NCI-H510A treated with DMSO at 0.1 percent for 48 hours (cell line): ENCODE results near the gene MACF1.
A peak's percentile ranks its signal among the peaks of the same experiment; 100 is the strongest.
"Not testable (repeated sequence)": the region's sequence is repeated elsewhere in the genome, so short reads cannot be mapped to it uniquely, and the experiment has no call there.

Experiments used
- DNase-seq: peaks from one replicate; lab custom pipeline; 2025; lab: John Stamatoyannopoulos, UW

MACF1 gene

GRCh38 chr1:39494671-39495410, 290.3 kb downstream of the MACF1 start:
- DNase-seq, result no peak

- DNase-seq, result not testable (repeated sequence)
Observed at GRCh38 chr1:39496520-39496919, 292.0 kb downstream of the MACF1 start.

GRCh38 chr1:39497585-39497984, 293.1 kb downstream of the MACF1 start:
- no peak for DNase-seq

GRCh38 chr1:39498096-39498710, 293.7 kb downstream of the MACF1 start:
- DNase-seq, result not testable (repeated sequence)

- not testable (repeated sequence) for DNase-seq
Observed at GRCh38 chr1:39498821-39499220, 294.3 kb downstream of the MACF1 start.

GRCh38 chr1:39499668-39500067, 295.2 kb downstream of the MACF1 start:
- DNase-seq, result no peak

GRCh38 chr1:39500862-39501389, 296.4 kb downstream of the MACF1 start:
- no peak for DNase-seq

GRCh38 chr1:39501666-39502065, 297.2 kb downstream of the MACF1 start:
- no peak for DNase-seq

- not testable (repeated sequence) for DNase-seq
Observed at GRCh38 chr1:39504436-39504835, 299.9 kb downstream of the MACF1 start.

GRCh38 chr1:39505289-39505688, 300.8 kb downstream of the MACF1 start:
- DNase-seq, result no peak

GRCh38 chr1:39507230-39507928, 302.9 kb downstream of the MACF1 start:
- DNase-seq, result peak; percentile 96

GRCh38 chr1:39508266-39508665, 303.8 kb downstream of the MACF1 start:
- no peak for DNase-seq

GRCh38 chr1:39508857-39509305, 304.4 kb downstream of the MACF1 start:
- no peak for DNase-seq

- no peak for DNase-seq
Observed at GRCh38 chr1:39509360-39510009, 305.0 kb downstream of the MACF1 start.

GRCh38 chr1:39510570-39511186, 306.2 kb downstream of the MACF1 start:
- DNase-seq, result not testable (repeated sequence)

GRCh38 chr1:39511477-39511876, 307.0 kb downstream of the MACF1 start:
- DNase-seq, result not testable (repeated sequence)

- DNase-seq, result not testable (repeated sequence)
Observed at GRCh38 chr1:39512234-39512847, 307.8 kb downstream of the MACF1 start.

GRCh38 chr1:39514710-39515124, 310.2 kb downstream of the MACF1 start:
- DNase-seq, result not testable (repeated sequence)

GRCh38 chr1:39515131-39516086, 310.9 kb downstream of the MACF1 start:
- not testable (repeated sequence) for DNase-seq

- not testable (repeated sequence) for DNase-seq
Observed at GRCh38 chr1:39516841-39517240, 312.3 kb downstream of the MACF1 start.
